Neural cell (in vitro differentiated cells): Measurements from ENCODE around the gene ZP4. TPM values are rescaled to one million over a fixed set of nuclear protein-coding genes. Genes with fewer than 3 reads are reported as not detected.

Experiments used
- H2AFZ ChIP-seq: fragments of 200-600, 300-800 bp; sonication (generic), shearing (Covaris generic); 2 replicates; pipeline ENCODE4 v1.6.0; 2014; ENCODE audit warnings: low read depth, mild to moderate bottlenecking, antibody characterized with exemption, low read length, moderate library complexity
- H3F3A ChIP-seq: fragments of 200-600 bp; shearing (Covaris generic); 2 replicates; pipeline ENCODE4 v1.6.1; 2016; ENCODE audit warnings: mild to moderate bottlenecking, moderate library complexity, mixed read lengths, antibody characterized with exemption, low read length; ENCODE audit not compliant: insufficient read depth, poor library complexity, severe bottlenecking
- H3K27ac ChIP-seq: fragments of 200-600, 300-800 bp; sonication (generic), shearing (Covaris generic); 2 replicates; pipeline ENCODE4 v1.5.1; 2014; ENCODE audit warnings: mild to moderate bottlenecking, low read length, moderate library complexity
- H3K27me3 ChIP-seq: fragments of 300-800, 200-600 bp; sonication (generic), shearing (Covaris generic); 2 replicates; pipeline ENCODE4 v1.6.0; 2014; ENCODE audit warnings: mild to moderate bottlenecking, low read depth, low read length, moderate library complexity; ENCODE audit not compliant: insufficient read depth
- H3K36me3 ChIP-seq: fragments of 300-800, 200-600 bp; sonication (generic), shearing (Covaris generic); 2 replicates; pipeline ENCODE4 v1.5.1; 2014; ENCODE audit warnings: mild to moderate bottlenecking, antibody characterized with exemption, low read length, moderate library complexity; ENCODE audit not compliant: insufficient read depth
- H3K4me2 ChIP-seq: fragments of 300-800, 200-600 bp; sonication (generic), shearing (Covaris generic); 2 replicates; pipeline ENCODE4 v1.6.0; 2014; ENCODE audit warnings: mild to moderate bottlenecking, low read length
- H3K4me3 ChIP-seq: fragments of 300-800, 200-600 bp; sonication (generic), shearing (Covaris generic); 2 replicates; pipeline ENCODE4 v1.5.1; 2014; ENCODE audit warnings: mild to moderate bottlenecking, low read length, moderate library complexity
- H3K79me2 ChIP-seq: fragments of 200-600 bp; shearing (Covaris generic); replicated peaks from 2 replicates; pipeline ENCODE4 v1.6.0; 2014; ENCODE audit warnings: mild to moderate bottlenecking, low read length, moderate library complexity; ENCODE audit not compliant: insufficient read depth
- H3K9ac ChIP-seq: fragments of 300-800, 200-600 bp; sonication (generic), shearing (Covaris generic); 2 replicates; pipeline ENCODE4 v1.6.1; 2016; ENCODE audit warnings: mild to moderate bottlenecking, low read length, mixed read lengths
- H3K9me2 ChIP-seq: fragments of 200-600 bp; shearing (Covaris generic); 2 replicates; pipeline ENCODE4 v1.6.1; 2016; ENCODE audit warnings: mild to moderate bottlenecking, low read length, mixed read lengths; ENCODE audit not compliant: insufficient read depth
- H3K9me3 ChIP-seq: fragments of 200-600, 300-800 bp; sonication (generic), shearing (Covaris generic); 2 replicates; pipeline ENCODE4 v1.6.1; 2016; ENCODE audit warnings: mild to moderate bottlenecking, mixed run types, low read length, moderate library complexity, mixed read lengths
- H4K20me1 ChIP-seq: fragments of 200-600 bp; shearing (Covaris generic); 2 replicates; pipeline ENCODE4 v1.6.1; 2016; ENCODE audit warnings: mild to moderate bottlenecking, mixed run types; ENCODE audit not compliant: insufficient read depth
- EP300 ChIP-seq: fragments of 450-650 bp; conservative IDR thresholded peaks from 2 replicates; pipeline ENCODE4 v1.6.1; 2014; ENCODE audit warnings: antibody characterized with exemption, mild to moderate bottlenecking, moderate library complexity; ENCODE audit not compliant: poor library complexity, severe bottlenecking
- EZH2 ChIP-seq: fragments of 200-600, 300-800 bp; shearing (Covaris generic), sonication (generic); IDR thresholded peaks from 2 replicates; pipeline ENCODE4 v1.6.1; 2014; ENCODE audit warnings: antibody characterized with exemption, low read length, borderline replicate concordance, mild to moderate bottlenecking; ENCODE audit not compliant: insufficient read depth, poor library complexity, severe bottlenecking
- MXI1 ChIP-seq: fragments of 450-650 bp; conservative IDR thresholded peaks from 2 replicates; pipeline ENCODE4 v1.6.1; 2014; ENCODE audit warnings: antibody characterized with exemption, mild to moderate bottlenecking; ENCODE audit not compliant: poor library complexity, severe bottlenecking
- POLR2AphosphoS5 ChIP-seq: IDR thresholded peaks from 2 replicates; pipeline ENCODE4 v1.6.1; 2012
- SMC3 ChIP-seq: fragments of 450-650 bp; conservative IDR thresholded peaks from 2 replicates; pipeline ENCODE4 v1.6.1; 2014; ENCODE audit warnings: antibody characterized with exemption, mild to moderate bottlenecking, moderate library complexity; ENCODE audit not compliant: poor library complexity
- TAF1 ChIP-seq: IDR thresholded peaks from 2 replicates; pipeline ENCODE4 v1.6.1; 2012; ENCODE audit warnings: low read depth
- polyA plus RNA-seq: library from polyadenylated mRNA; depleted of rRNA; stranded (reverse); fragments of >200 nt; gene quantifications from 2 replicates; pipeline ENCODE4 v1.2.3, GENCODE V29; 2014
- TF ChIP-seq, protein P1 (sequence below): IDR thresholded peaks from 2 replicates; pipeline ENCODE4 v1.6.1; 2012; ENCODE audit warnings: borderline replicate concordance
- TF ChIP-seq, protein P2 (sequence below): fragments of 450-650 bp; IDR thresholded peaks from 2 replicates; pipeline ENCODE4 v1.5.1; 2014; ENCODE audit warnings: antibody characterized with exemption, mild to moderate bottlenecking, moderate library complexity; ENCODE audit not compliant: poor library complexity, severe bottlenecking

ZP4 gene
- polyA plus RNA-seq, 1 donor from 2014 or later: not detected

DNA sequence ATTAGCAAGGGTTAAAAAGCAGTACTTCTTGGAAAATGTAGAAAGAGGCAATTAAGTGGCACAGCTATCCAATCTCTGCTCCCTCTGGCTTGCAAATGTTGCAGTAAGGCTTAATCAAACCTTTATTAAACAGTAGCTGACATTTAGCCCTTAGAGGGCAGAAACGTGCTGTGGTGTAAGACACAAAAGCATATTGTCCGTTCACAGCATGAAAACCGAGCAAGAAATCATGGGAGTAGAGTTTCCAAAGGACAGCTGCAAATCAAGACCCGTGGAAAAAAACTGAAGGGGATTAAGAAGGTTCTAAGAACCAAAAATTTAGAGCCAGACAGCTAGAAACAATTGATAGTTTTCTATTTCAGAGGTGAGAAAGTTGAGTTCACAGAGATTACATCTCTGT is 13.1 kb downstream of the ZP4 start (continued):
- TF ChIP-seq, protein P1, sequence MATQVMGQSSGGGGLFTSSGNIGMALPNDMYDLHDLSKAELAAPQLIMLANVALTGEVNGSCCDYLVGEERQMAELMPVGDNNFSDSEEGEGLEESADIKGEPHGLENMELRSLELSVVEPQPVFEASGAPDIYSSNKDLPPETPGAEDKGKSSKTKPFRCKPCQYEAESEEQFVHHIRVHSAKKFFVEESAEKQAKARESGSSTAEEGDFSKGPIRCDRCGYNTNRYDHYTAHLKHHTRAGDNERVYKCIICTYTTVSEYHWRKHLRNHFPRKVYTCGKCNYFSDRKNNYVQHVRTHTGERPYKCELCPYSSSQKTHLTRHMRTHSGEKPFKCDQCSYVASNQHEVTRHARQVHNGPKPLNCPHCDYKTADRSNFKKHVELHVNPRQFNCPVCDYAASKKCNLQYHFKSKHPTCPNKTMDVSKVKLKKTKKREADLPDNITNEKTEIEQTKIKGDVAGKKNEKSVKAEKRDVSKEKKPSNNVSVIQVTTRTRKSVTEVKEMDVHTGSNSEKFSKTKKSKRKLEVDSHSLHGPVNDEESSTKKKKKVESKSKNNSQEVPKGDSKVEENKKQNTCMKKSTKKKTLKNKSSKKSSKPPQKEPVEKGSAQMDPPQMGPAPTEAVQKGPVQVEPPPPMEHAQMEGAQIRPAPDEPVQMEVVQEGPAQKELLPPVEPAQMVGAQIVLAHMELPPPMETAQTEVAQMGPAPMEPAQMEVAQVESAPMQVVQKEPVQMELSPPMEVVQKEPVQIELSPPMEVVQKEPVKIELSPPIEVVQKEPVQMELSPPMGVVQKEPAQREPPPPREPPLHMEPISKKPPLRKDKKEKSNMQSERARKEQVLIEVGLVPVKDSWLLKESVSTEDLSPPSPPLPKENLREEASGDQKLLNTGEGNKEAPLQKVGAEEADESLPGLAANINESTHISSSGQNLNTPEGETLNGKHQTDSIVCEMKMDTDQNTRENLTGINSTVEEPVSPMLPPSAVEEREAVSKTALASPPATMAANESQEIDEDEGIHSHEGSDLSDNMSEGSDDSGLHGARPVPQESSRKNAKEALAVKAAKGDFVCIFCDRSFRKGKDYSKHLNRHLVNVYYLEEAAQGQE: no peak

DNA sequence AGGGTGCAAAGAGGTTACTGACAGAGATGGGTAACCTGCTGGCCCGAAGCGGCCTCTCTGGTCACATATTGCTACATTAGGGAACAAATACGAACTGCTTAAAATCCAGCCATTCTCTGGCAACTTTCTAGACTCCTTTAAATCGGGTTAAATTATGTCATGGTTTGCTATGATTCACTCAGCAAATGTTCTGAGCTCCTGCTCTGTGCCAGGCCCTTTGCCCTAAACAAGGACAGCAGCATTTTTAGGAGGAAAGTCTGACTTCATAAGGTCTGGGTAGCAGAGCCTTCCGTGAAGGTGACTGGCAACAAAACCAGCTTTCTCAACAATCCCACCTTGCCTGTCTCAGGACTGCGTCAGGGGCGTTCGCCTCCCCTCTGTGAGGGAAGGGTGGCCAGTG is 15.4 kb downstream of the ZP4 start:
- H3K27me3 ChIP-seq: no peaks in the 10 kb centered on the region
- H3K36me3 ChIP-seq: no peaks in the 10 kb centered on the region
- H3K9ac ChIP-seq: no peak overlapping the region
- no peaks in the 10 kb centered on the region for H3K9me3 ChIP-seq
- H3K4me3 ChIP-seq: no peak overlapping the region
- H3K79me2 ChIP-seq: no peaks in the 10 kb centered on the region
- no peak overlapping the region for H3K4me2 ChIP-seq
- H3F3A ChIP-seq: no peaks in the 10 kb centered on the region
- no peaks in the 10 kb centered on the region for H3K9me2 ChIP-seq
- H3K27ac ChIP-seq: no peak overlapping the region
- no peak overlapping the region for H2AFZ ChIP-seq
- TF ChIP-seq, protein P1: no peak
- TF ChIP-seq, protein P2, sequence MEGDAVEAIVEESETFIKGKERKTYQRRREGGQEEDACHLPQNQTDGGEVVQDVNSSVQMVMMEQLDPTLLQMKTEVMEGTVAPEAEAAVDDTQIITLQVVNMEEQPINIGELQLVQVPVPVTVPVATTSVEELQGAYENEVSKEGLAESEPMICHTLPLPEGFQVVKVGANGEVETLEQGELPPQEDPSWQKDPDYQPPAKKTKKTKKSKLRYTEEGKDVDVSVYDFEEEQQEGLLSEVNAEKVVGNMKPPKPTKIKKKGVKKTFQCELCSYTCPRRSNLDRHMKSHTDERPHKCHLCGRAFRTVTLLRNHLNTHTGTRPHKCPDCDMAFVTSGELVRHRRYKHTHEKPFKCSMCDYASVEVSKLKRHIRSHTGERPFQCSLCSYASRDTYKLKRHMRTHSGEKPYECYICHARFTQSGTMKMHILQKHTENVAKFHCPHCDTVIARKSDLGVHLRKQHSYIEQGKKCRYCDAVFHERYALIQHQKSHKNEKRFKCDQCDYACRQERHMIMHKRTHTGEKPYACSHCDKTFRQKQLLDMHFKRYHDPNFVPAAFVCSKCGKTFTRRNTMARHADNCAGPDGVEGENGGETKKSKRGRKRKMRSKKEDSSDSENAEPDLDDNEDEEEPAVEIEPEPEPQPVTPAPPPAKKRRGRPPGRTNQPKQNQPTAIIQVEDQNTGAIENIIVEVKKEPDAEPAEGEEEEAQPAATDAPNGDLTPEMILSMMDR: no peak
- TF ChIP-seq EP300 (no peak), POLR2AphosphoS5 (no peak), EZH2 (no peak), SMC3 (no peak), MXI1 (no peak), TAF1 (no peak)
- no peaks in the 10 kb centered on the region for H4K20me1 ChIP-seq
